Neuron (in vitro differentiated cells): ENCODE results near the gene KRT15.

Source experiments
- H2AFZ ChIP-seq: one replicate; pipeline ENCODE4 v1.6.1; 2013; ENCODE audit warnings: low read depth, mild to moderate bottlenecking, inconsistent platforms, low read length, moderate library complexity
- H3K27me3 ChIP-seq: one replicate; pipeline ENCODE4 v1.6.1; 2013; ENCODE audit warnings: low read length; ENCODE audit not compliant: insufficient read depth
- H3K36me3 ChIP-seq: one replicate; pipeline ENCODE4 v1.6.1; 2013; ENCODE audit warnings: low read length; ENCODE audit not compliant: insufficient read depth
- H3K4me1 ChIP-seq: one replicate; pipeline ENCODE4 v1.6.1; 2013; ENCODE audit warnings: low read length; ENCODE audit not compliant: insufficient read depth
- H3K4me3 ChIP-seq: 2 replicates; pipeline ENCODE4 v1.5.1; 2013; ENCODE audit warnings: mild to moderate bottlenecking, low read length, moderate library complexity
- H3K9me3 ChIP-seq: one replicate; pipeline ENCODE4 v1.6.1; 2013; ENCODE audit warnings: low read length

The KRT15 gene

GRCh38 chr17:41516147-41516829, 2.4 kb downstream of the KRT15 start:
- Histone ChIP-seq H3K4me1 (no peaks in the 10 kb centered on the region), H3K36me3 (no peaks in the 10 kb centered on the region), H3K27me3 (peaks cover 6% of the 10 kb centered on the region), H2AFZ (no peak overlapping the region), H3K9me3 (no peaks in the 10 kb centered on the region), H3K4me3 (no peak overlapping the region)

- H3K9me3 ChIP-seq = no peaks in the 10 kb centered on the region
- no peaks in the 10 kb centered on the region for H3K4me1 ChIP-seq
- H2AFZ ChIP-seq = no peak overlapping the region
- H3K27me3 ChIP-seq = no peaks in the 10 kb centered on the region
- no peak overlapping the region for H3K4me3 ChIP-seq
- H3K36me3 ChIP-seq = no peaks in the 10 kb centered on the region
These were observed 5.5 kb downstream of the KRT15 start for GRCh38 chr17:41513168-41513547.

- Histone ChIP-seq H3K4me1 (no peaks in the 10 kb centered on the region), H3K36me3 (no peaks in the 10 kb centered on the region), H3K4me3 (no peak overlapping the region), H3K9me3 (no peaks in the 10 kb centered on the region), H3K27me3 (no peaks in the 10 kb centered on the region), H2AFZ (no peak overlapping the region)
These were observed 6.0 kb downstream of the KRT15 start for GRCh38 chr17:41512546-41513167.

GRCh38 chr17:41511716-41512115, 7.0 kb downstream of the KRT15 start:
- Histone ChIP-seq H3K4me3 (no peak overlapping the region), H3K36me3 (no peaks in the 10 kb centered on the region), H3K9me3 (no peaks in the 10 kb centered on the region), H2AFZ (no peak overlapping the region), H3K27me3 (no peaks in the 10 kb centered on the region), H3K4me1 (no peaks in the 10 kb centered on the region)

GRCh38 chr17:41511116-41511515, 7.6 kb downstream of the KRT15 start:
- no peak overlapping the region for H3K4me3 ChIP-seq
- no peaks in the 10 kb centered on the region for H3K27me3 ChIP-seq
- H2AFZ ChIP-seq = no peak overlapping the region
- no peaks in the 10 kb centered on the region for H3K9me3 ChIP-seq
- H3K4me1 ChIP-seq = no peaks in the 10 kb centered on the region
- H3K36me3 ChIP-seq = no peaks in the 10 kb centered on the region

- no peaks in the 10 kb centered on the region for H3K4me1 ChIP-seq
These were observed 8.2 kb downstream of the KRT15 start for GRCh38 chr17:41510251-41511065.

GRCh38 chr17:41507315-41507880, 11.3 kb downstream of the KRT15 start:
- Histone ChIP-seq H3K9me3 (no peaks in the 10 kb centered on the region), H3K4me3 (no peak overlapping the region), H2AFZ (no peak overlapping the region), H3K36me3 (no peaks in the 10 kb centered on the region), H3K4me1 (no peaks in the 10 kb centered on the region), H3K27me3 (no peaks in the 10 kb centered on the region)

More at GRCh38 chr17:41510251-41511065, 8.2 kb downstream of the KRT15 start:
- Histone ChIP-seq H3K27me3 (no peaks in the 10 kb centered on the region), H3K4me3 (no peak overlapping the region), H3K9me3 (no peaks in the 10 kb centered on the region), H3K36me3 (no peaks in the 10 kb centered on the region), H2AFZ (no peak overlapping the region)

- H2AFZ ChIP-seq = no peak overlapping the region
- no peaks in the 10 kb centered on the region for H3K36me3 ChIP-seq
- no peaks in the 10 kb centered on the region for H3K9me3 ChIP-seq
- no peaks in the 10 kb centered on the region for H3K4me1 ChIP-seq
- no peak overlapping the region for H3K4me3 ChIP-seq
- no peaks in the 10 kb centered on the region for H3K27me3 ChIP-seq
These were observed 12.6 kb downstream of the KRT15 start for GRCh38 chr17:41505809-41506767.

GRCh38 chr17:41505007-41505808, 13.5 kb downstream of the KRT15 start, which contains the start of gene KRT13:
Gene KRT13, minus strand, starts transcription at chr17:41505612. Its CDS starts 62 bp downstream, at chr17:41505550.
- Histone ChIP-seq H3K36me3 (no peaks in the 10 kb centered on the region), H3K4me3 (no peak within 1 kb of the TSS), H2AFZ (no peak within 1 kb of the TSS), H3K4me1 (no peaks in the 10 kb centered on the region), H3K9me3 (no peaks in the 10 kb centered on the region), H3K27me3 (no peaks in the 10 kb centered on the region)

GRCh38 chr17:41504246-41504977, 14.3 kb downstream of the KRT15 start:
- no peaks in the 10 kb centered on the region for H3K9me3 ChIP-seq
- H3K4me3 ChIP-seq = no peak overlapping the region
- no peaks in the 10 kb centered on the region for H3K36me3 ChIP-seq
- H3K27me3 ChIP-seq = peaks cover 3% of the 10 kb centered on the region
- H2AFZ ChIP-seq = no peak overlapping the region
- no peaks in the 10 kb centered on the region for H3K4me1 ChIP-seq

GRCh38 chr17:41503202-41503601, 15.5 kb downstream of the KRT15 start:
- no peaks in the 10 kb centered on the region for H3K36me3 ChIP-seq
- no peak overlapping the region for H3K4me3 ChIP-seq
- H3K4me1 ChIP-seq = no peaks in the 10 kb centered on the region
- H3K27me3 ChIP-seq = peaks cover 3% of the 10 kb centered on the region
- no peaks in the 10 kb centered on the region for H3K9me3 ChIP-seq
- H2AFZ ChIP-seq = no peak overlapping the region
